Fibroblast of skin of back (primary cell): ENCODE data around the gene EGFLAM.
A peak's percentile ranks its signal among the peaks of the same experiment; 100 is the strongest.
"Not testable (repeated sequence)": the region's sequence is repeated elsewhere in the genome, so short reads cannot be mapped to it uniquely, and the experiment has no call there.

Source experiments
- DNase-seq: peaks from one replicate; pipeline ENCODE4 v3.0.0-alpha.2; 2013

The EGFLAM gene

DNA sequence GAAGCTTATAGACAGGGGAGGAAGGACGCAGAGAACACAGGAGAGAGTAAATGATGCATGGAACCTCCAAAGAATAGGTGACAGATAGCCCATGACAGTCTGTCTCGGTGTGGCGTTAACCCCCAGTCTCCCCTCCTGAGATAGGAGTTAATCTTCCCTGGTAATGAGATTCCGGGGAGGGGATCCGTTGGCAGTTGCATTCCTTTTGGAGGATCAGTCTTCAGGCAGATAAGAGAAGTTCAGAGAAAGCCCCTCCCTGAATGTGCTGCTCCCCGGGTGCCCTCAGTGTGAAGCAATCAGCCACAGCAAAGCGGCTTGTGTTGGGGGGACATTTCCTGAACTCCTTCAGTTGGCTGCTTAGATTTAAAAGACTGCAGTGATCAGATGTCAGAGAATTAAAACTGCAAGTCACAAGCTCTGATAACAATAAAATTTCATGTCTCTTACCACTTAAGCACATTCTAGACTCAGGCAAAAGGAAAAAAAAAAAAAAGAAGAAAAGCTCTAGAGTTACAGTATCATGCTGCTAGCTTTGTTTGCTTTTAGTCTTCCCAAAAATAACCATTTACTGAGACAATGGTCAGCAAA lies 121.1 kb downstream of the EGFLAM start:
- peak; percentile 42 for DNase-seq

GRCh38 chr5:38380537-38380936 lies 122.2 kb downstream of the EGFLAM start:
- no peak for DNase-seq

DNA sequence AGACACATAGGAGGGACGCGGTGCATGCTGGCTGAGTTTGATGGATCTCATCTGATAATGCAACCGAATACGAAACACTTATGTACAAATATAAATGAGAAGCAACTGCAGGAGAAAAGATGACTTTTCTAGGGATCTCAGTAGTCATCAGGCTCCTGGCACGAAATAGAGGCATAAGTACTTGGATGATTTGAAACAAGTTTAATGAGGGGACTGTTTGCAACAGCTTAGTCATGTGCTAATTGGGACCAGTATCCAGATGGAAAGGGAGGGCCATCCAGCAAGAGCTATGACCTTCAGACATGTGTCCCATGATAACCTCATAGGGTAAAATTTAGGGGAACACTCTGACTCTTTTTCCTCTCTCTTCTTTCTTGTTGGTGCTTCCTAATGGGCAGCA lies 123.0 kb downstream of the EGFLAM start:
- DNase-seq: no peak

DNA sequence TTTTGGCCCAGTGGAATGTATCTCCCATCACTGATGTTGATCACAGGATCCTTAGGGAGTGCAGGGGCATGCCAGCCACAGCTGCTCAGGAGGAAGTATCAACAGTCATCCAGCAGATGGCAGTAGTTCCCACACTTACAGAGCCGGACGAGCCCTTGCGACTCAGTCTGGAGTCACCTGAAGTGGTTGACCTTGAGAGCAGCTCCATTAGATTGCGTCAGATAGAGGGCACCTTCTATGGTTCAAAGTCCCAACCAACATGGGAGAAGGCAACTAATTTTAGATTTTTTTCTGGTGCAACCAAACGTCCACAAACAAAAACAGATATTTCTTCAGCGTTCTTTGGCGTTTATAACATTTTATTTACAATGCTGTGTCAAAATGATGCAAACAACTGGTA lies 124.5 kb downstream of the EGFLAM start:
- DNase-seq: peak; percentile 68

GRCh38 chr5:38383701-38384100 lies 125.3 kb downstream of the EGFLAM start:
- DNase-seq: no peak

DNA sequence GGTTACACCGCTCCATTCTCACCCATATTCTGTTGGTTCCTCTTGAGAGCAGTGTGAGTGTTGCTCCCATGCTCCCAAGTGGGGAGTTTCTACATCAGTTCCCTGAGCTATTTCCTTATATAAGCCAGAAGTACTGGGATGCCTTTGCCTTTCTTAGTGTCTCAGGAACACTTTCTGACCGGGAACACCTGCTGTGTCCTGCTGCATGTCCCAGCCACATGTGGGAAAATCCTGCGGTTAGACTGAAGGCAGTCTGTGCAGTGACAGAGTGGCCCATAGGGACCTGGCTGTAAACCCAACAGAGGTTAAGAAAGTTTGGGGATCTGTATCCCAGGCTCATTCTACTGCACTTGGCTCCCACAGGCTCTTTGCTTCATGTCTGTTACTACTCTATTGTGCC lies 126.0 kb downstream of the EGFLAM start:
- peak; percentile 14 for DNase-seq

DNA sequence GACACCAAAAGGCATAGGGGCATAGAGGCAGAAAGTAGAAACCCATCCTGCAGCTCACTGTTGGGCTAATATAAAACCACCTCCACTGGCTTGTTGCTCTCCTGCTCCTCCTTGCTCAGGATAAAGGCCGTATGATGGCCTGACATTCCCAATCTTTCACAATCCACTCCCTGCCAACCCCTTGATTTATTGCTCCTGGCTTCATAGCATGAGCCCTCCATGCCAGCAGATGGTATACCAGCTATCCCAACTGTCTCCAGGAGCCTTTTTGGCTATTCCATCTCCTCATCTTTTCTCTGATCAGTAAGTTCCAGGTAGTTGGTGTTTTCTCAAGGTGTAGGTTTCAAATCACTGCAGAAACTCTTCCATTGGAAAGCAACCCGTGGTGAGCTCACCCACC lies 128.8 kb downstream of the EGFLAM start:
- DNase-seq: no peak

DNA sequence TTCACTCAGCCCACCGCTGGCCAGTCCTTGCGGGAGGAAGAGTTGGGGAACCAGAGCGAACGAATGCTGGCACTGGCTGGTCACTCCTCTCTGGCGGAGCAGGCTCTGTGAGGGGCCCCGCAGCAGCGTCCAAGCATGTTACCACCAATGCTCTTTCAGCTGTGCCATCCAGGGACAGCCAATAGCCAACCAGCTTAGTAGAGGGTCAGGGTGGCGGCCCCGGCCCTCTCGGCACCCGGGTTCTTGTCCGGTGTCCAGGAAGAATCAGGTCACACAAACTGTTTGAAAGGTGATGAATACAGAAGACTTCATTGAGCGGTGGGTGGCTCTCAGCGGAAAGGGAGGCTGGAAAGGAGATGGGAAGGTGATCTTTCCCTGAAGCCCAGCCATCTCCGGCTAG lies 135.3 kb downstream of the EGFLAM start:
- no peak for DNase-seq

GRCh38 chr5:38396766-38397165 lies 138.4 kb downstream of the EGFLAM start:
- no peak for DNase-seq

GRCh38 chr5:38400365-38400764 lies 142.0 kb downstream of the EGFLAM start:
- no peak for DNase-seq

GRCh38 chr5:38401145-38401544 lies 142.8 kb downstream of the EGFLAM start:
- DNase-seq: no peak

GRCh38 chr5:38403406-38403805 lies 145.0 kb downstream of the EGFLAM start:
- DNase-seq: peak; percentile 81

DNA sequence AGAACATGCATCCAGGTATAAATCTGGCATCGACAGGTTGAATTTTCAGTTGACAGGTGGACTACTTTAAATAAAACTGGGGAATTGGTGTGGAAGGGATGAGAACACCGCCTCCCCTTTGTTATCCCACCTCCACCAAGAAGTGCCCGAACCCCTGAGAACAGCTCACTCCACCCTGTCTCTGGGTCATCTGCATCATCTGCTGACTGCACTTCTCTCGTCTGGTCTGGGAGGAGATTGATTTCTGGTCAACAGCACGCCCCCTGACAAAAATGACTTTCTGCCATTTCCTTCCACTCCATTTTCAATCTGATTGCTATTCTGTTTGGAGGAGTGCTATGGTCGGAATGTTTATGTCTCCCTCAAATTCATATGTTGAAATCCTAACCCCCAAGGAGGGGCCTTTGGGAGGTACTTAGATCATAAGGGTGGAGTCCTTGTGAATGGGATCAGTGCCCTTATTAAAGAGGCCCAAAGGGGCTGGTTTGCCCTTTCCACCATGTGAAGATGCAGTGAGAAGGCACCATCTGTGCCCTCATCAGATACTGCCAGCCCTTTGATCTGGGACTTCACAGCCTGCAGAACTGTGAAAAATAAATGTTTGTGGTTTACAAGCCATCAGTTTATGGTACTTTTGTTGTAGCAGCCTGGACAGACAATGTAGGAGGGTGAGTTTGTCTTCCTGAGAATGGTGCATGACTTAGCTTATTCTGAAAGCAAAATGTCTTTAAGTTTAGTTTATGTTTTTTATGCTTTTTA lies 145.7 kb downstream of the EGFLAM start:
- no peak for DNase-seq

GRCh38 chr5:38404667-38405276 lies 146.4 kb downstream of the EGFLAM start:
- DNase-seq: no peak

- no peak for DNase-seq
These were observed 150.3 kb downstream of the EGFLAM start for GRCh38 chr5:38408446-38409198.

GRCh38 chr5:38410304-38410990 lies 152.1 kb downstream of the EGFLAM start:
- no peak for DNase-seq

DNA sequence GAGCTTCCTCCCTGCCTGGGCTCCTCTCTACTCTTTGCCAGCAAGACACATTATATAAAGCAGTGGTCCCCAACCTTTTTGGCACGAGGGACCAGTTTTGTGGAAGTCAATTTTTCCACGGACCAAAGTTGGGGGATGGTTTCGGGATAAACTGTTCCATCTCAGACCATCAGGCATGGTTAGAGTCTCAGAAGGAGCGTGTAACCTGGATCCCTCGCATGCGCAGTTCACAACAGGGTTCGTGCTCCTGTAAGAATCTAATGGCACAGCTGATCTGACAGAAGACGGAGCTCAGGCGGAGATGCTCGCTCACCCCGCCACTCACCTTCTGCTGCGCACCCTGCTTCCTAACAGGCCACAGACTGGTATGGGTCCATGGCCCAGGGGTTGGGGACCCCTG lies 155.3 kb downstream of the EGFLAM start:
- no peak for DNase-seq

DNA sequence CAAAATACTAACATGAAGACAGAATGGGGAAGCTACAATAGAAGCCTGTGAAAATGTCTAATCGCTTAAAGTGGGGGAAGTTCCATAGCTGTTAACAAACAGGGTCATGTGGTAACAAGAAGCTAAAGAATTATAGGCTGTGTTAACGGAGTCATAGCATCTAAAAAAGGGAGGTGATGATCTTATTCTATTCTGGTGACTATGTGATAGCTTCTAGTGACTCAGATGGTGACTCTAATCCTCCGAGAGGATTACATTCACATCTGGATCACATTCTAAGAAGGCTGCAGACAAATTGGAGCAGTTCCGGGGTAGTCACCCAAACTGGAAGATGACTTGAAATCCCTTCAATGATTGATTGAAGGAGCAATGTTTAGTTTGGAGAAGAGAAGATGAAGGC lies 156.0 kb downstream of the EGFLAM start:
- DNase-seq: peak; percentile 87

DNA sequence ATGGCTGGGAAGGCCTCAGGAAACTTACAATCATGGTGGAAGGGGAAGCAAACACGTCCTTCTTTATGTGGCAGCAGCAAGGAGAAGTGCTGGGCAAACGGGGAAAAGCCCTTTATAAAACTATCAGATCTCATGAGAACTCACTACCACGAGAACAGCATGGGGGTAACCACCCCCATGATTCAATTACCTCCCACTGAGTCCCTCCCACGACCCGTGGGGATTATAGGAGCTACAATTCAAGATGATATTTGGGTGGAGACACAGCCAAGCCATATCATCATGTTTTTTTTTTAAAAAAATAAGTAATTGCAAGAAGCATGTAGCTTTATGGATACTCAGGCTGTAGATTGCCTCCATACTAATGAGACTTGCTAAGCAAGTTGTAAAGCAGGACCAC lies 157.4 kb downstream of the EGFLAM start:
- not testable (repeated sequence) for DNase-seq

DNA sequence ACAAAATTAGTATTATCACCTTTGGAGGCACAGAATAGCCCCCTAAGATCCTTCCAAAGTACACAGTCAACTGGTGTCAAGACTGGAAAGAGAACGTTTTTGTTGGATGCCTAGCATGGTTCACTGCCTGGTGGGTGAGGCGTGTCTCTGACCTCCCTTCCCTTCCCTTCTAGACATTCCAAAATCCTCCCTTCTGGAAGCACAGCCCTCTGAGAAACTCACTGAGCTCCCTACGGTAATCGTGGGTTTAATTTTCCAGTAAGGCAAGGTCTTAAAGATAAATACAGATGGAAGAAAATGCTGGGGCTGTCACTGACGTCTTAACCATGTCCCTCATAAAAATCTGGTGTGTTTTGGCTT lies 159.3 kb downstream of the EGFLAM start:
- peak; percentile 17 for DNase-seq

- peak; percentile 62 for DNase-seq
These were observed 161.9 kb downstream of the EGFLAM start for GRCh38 chr5:38420246-38420645.

GRCh38 chr5:38420691-38421390 lies 162.5 kb downstream of the EGFLAM start:
- peak; percentile 91 for DNase-seq
